HG03095 (cell line): ENCODE data around the gene MED7.

Experiments used
- ATAC-seq: cut with Tn5 transposase; IDR thresholded peaks from one replicate; pipeline ENCODE4 v1.9.1; 2021; ENCODE audit warnings: moderate library complexity; ENCODE audit not compliant: unreplicated experiment

Gene MED7

DNA sequence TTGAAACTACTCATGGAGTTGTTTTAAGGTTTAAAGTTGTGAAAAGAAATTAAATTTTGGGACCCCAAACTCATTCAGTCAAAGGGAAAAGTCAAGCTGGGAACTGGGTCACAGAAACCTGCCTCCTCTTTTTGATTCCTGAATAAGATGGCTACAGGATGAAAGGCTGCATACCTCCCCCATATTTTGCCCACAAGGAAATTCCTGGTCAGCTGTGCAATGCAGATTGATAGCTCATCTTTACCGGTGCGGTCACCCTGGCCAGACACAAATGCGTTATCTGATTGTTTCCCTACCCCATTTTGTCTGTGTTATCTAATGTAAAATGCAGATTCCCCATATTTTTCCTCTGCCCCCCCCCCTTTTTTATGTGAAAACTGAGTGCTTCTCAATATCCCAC, 35.2 kb downstream of the MED7 start:
- no peak for ATAC-seq

DNA sequence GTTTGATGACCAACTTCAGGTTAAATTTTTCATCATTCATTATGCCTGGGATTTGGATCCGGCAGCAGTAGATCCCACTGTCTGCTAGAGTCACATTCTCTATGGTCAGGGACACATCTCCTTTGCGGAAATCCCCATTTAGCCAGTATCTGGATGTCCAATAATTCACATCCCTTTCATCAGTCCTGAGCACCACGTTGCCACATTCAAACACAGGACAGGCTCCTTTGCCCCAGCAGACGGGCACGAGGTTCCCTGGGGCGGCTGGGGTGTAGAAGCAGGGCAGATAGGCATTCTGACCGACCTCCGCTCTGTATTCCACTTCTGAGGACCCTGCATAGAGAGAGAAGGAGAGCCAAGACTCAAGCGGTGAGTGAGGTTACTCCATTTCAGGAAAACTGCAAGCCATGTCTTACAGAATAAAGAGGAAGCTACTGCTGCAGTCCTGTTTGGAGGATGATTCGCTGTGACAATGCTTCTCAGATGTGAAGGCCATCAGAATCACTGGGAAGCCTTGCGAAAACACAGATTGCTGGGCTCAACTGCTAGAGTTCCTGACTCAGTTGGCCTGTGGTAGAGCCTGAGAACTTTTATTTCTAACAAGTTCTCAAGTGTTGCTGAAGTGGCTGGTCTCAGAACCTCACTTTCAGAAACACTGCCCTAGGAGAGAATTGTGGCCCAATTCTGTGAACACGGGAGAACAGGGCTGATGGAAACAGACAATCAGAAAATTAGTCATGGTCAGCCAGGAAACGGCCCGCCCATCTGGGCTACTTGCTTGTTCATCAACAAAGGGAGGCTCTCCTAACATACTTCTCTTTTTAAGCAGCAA, 35.8 kb downstream of the MED7 start:
- ATAC-seq = no peak

DNA sequence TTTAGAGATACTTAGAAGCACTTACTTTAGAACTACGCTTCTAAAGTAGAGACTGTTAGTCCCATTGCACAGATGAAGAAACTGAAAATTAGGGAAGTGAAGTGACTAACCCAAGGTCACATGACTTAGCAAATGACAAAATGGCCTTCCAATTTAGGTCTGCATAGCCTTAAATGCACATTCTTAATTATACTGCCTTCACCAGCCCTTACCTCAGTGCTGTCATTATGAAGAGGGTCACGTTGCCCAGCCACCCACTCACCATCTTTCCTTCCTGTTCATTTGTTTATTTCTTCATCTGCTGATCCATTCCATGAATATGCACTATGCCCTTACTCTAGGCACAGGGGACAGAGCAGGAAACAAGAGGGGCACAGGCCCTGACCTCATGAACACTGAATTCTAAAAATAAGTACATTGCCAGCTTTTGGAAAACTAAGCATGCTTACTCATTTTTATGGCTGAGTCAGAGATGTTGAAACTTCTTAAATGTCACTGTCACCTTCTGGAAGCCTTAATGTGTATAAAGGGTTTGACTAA, 42.5 kb downstream of the MED7 start:
- no peak for ATAC-seq

DNA sequence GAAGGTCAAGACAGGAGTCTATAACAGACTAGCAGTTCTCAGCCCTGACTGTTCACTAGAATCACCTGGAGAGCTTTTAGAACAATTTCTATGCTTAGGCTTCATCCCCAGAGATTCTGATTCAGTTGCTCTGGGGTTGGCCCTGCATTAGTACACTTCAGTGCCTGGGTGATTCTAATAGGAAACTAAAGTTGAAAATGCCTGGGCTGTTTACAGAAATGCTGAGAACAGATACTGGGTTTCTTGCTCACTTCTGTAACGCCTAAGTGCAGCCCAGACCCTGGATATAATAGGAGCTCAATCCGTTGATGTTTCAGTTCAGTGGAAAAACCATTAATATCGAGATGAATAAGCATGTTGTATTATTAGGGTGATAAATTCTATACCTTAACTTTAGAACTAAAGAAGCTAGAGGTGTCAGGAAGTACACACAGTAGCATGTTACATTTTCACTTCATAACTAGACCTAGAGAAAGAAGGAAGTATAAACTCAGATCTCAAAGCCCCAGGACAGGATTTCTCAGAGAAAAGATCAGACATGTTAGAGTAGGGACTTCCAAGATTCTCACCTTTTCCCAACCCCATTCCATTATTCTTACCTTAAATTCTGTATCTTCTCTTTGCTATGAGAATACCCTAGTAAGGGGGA, 54.2 kb downstream of the MED7 start:
- ATAC-seq = peak; percentile 86
